Spinal cord (tissue), 10 donors: ENCODE measurements around the gene DMD. TPM values are rescaled to one million over a fixed set of nuclear protein-coding genes. Genes with fewer than 3 reads are reported as not detected.
A peak's percentile ranks its signal among the peaks of the same experiment; 100 is the strongest.

Experiments
- DNase-seq, 6 donors: peaks; one replicate each; pipeline versions ENCODE4 v3.0.0 to v3.0.0-alpha.2; 2013 to 2015; ENCODE audit warnings: low spot score in 6 of 6, low read depth in 4 of 6
- H3K27ac ChIP-seq: one replicate; pipeline ENCODE4 v1.5.1; 2013; ENCODE audit warnings: low read depth, low read length, control low read depth
- H3K27me3 ChIP-seq: one replicate; pipeline ENCODE4 v1.6.1; 2013; ENCODE audit warnings: low read length; ENCODE audit not compliant: control insufficient read depth, insufficient read depth
- H3K36me3 ChIP-seq: one replicate; pipeline ENCODE4 v1.6.1; 2013; ENCODE audit warnings: low read length; ENCODE audit not compliant: control insufficient read depth, insufficient read depth
- H3K4me1 ChIP-seq: one replicate; pipeline ENCODE4 v1.6.1; 2013; ENCODE audit warnings: low read length; ENCODE audit not compliant: control insufficient read depth, insufficient read depth
- H3K4me3 ChIP-seq: one replicate; pipeline ENCODE4 v1.5.1; 2013; ENCODE audit warnings: low read depth, low read length, control low read depth
- H3K9me3 ChIP-seq: one replicate; pipeline ENCODE4 v1.6.1; 2013; ENCODE audit warnings: low read length; ENCODE audit not compliant: control insufficient read depth, insufficient read depth
- WGBS: methylation state at CpG from one replicate; pipeline ENCODE4 v1.1.5; 2013; ENCODE audit warnings: missing lambda C conversion rate; ENCODE audit not compliant: insufficient coverage; 5-methylcytosine and 5-hydroxymethylcytosine counted together
- polyA plus RNA-seq, 2 donors: library from polyadenylated mRNA; unstranded; fragments of 120-200 nt; gene quantifications; one replicate each; pipeline ENCODE4 v1.2.1, GENCODE V29; 2013; ENCODE audit not compliant: insufficient read length in 2 of 2
- total RNA-seq, 2 donors: library from RNA; depleted of rRNA in 1 of 2; stranded (reverse); fragments of 120-200 nt in 1 of 2; fragments of >200 nt in 1 of 2; gene quantifications; one replicate each; pipeline versions ENCODE4 v1.2.3 to v1.2.4, GENCODE V29; 2013 to 2014
- donor health status: healthy.

Gene DMD
- total and polyA plus RNA-seq, 4 donors, result 28.4 to 112 (median 41.9) TPM

DNA sequence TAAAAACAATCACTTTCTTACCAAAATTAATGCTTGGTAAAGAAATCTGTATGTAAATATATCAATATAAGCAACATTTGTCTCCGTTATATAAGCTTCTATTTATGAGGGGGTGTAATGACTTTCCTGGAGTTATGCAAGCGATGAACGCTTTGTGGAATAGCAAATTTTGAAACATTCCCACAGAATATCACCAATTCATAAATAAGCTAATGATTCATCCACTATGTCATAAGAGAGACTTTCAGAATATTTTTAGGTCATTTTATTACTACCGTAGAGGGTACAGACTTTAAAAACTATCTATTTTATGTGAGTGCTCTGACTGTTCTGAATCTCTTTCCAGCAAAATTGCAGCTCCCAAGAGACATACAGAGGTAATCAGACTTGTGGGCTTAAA is 1960.0 kb downstream of the DMD start:
- H3K4me3 ChIP-seq, result no peak overlapping the region
- peak in 1 of 6 donors; percentile 35 for DNase-seq
- no peaks in the 10 kb centered on the region for H3K4me1 ChIP-seq
- no peaks in the 10 kb centered on the region for H3K36me3 ChIP-seq
- WGBS, result no CpG with 5 or more reads among the region's 4 CpGs
- H3K27me3 ChIP-seq, result no peaks in the 10 kb centered on the region
- no peaks in the 10 kb centered on the region for H3K9me3 ChIP-seq
- H3K27ac ChIP-seq, result no peak overlapping the region

DNA sequence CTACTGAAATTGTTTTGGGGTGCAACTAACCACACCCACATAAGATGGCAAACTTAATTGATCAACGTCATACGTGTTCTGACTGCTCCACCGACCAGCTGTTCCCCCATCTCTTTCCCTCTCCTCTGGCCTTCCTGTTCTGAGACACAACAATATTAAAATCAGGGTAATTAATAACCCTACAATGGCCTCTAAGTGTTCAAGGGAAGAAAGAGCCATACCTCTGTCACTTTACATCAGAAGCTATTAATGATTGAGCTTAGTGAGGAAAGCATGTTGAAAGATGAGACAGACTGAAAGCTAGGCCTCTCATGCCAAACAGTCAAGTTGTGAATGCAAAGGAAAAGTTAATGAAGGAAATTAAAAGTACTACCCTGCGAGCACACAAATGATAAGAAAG is 1965.6 kb downstream of the DMD start:
- 58% methylated on average over 2 of the region's 4 CpGs for WGBS
- DNase-seq, result no peak
- no peak overlapping the region for H3K4me3 ChIP-seq

DNA sequence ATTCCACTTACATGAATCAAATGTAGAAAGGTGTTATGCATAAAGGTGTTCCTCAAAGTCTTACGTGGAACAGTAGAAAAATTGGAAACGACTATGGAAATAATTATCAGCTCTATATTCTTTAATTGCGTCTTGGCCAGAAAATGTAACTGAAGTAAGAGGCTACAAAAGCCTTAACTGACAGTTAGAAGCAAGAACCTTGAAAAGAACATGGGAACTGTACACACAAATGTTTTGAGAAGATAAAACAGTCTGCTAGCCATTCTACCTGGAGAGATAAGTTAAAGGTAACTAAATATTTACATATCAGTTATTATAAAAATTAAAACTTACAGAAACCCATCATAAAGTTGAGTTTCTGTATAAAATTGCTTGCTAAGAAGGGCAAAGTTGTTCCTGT is 1967.5 kb downstream of the DMD start:
- H3K4me1 ChIP-seq, result no peaks in the 10 kb centered on the region
- H3K27me3 ChIP-seq, result no peaks in the 10 kb centered on the region
- H3K9me3 ChIP-seq, result no peaks in the 10 kb centered on the region
- no peak overlapping the region for H3K4me3 ChIP-seq
- H3K27ac ChIP-seq, result no peak overlapping the region
- DNase-seq, result no peak
- no CpG with 5 or more reads among the region's 3 CpGs for WGBS
- H3K36me3 ChIP-seq, result no peaks in the 10 kb centered on the region

More for the DNA sequence above, 1965.6 kb downstream of the DMD start:
- H3K27me3 ChIP-seq, result no peaks in the 10 kb centered on the region
- no peaks in the 10 kb centered on the region for H3K4me1 ChIP-seq
- no peaks in the 10 kb centered on the region for H3K36me3 ChIP-seq
- no peak overlapping the region for H3K27ac ChIP-seq
- no peaks in the 10 kb centered on the region for H3K9me3 ChIP-seq

DNA sequence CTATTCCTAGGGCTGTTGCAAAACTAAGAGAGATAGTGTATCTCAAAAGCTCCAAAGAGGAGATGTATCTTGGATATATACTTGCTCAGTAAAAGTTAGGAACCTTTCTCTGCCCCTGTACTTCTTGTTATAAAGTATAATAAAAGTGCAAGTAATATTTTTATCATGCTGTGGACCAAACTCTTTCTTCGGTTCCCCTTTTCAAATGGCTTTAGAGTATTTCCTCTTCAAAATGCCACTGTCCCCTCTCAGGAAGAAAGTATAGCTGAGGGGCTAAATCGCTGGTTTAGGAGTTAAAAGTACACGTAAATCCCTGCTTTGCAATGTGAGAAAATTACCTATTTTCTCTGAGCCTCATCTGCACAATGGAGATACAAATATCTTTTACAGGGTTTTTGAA is 1970.4 kb downstream of the DMD start:
- Histone ChIP-seq H3K4me3 (no peak overlapping the region), H3K27me3 (no peaks in the 10 kb centered on the region), H3K9me3 (no peaks in the 10 kb centered on the region), H3K27ac (no peak overlapping the region), H3K4me1 (no peaks in the 10 kb centered on the region), H3K36me3 (no peaks in the 10 kb centered on the region)
- WGBS, result no CpG with 5 or more reads among the region's 3 CpGs
- DNase-seq, result no peak

DNA sequence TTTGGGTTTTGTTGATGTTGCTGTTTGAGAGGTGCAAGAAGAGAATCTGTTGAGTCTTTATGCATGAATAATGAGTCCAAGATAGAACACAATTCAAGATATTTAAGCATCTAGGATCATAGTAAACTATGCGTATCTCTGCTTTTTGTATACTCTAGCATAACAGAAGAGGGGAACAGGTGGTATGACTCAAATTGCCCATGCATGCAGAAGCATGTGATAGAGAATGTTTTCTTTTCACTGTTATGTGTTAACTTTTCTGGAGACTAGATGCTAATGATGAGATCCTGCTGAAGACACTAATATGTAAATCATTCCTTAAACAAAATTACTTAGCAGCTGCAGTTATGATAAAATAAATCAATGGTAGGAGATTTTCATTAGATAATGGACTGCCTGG is 1974.2 kb downstream of the DMD start:
- Histone ChIP-seq H3K4me3 (no peak overlapping the region), H3K27ac (no peak overlapping the region), H3K27me3 (peaks cover 5% of the 10 kb centered on the region), H3K36me3 (no peaks in the 10 kb centered on the region), H3K9me3 (no peaks in the 10 kb centered on the region), H3K4me1 (no peaks in the 10 kb centered on the region)
- WGBS, result no CpG with 5 or more reads among the region's 1 CpG
- DNase-seq, result no peak

DNA sequence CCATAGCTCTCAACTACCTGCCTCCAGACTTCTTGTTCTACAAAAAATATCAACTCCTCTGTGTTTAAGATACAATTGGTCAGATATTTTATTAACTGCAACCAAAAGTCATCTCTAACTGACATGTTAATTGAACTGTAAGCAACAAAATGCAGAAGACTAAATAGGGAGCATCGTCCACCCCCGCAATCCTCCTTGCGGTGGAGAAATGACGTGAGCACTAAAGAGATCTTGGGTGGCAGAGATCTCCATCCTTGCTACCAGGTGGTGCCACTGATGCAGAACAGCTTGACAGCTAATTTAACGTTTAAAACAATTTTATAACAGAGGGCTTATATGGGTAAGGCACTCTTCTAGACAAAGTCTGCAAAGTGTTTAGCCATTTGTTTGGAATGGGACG is 1975.1 kb downstream of the DMD start:
- H3K36me3 ChIP-seq, result no peaks in the 10 kb centered on the region
- H3K27me3 ChIP-seq, result peaks cover 5% of the 10 kb centered on the region
- H3K4me1 ChIP-seq, result no peaks in the 10 kb centered on the region
- 77% methylated on average over 4 of the region's 6 CpGs for WGBS
- H3K4me3 ChIP-seq, result no peak overlapping the region
- no peak for DNase-seq
- H3K27ac ChIP-seq, result no peak overlapping the region
- no peaks in the 10 kb centered on the region for H3K9me3 ChIP-seq

DNA sequence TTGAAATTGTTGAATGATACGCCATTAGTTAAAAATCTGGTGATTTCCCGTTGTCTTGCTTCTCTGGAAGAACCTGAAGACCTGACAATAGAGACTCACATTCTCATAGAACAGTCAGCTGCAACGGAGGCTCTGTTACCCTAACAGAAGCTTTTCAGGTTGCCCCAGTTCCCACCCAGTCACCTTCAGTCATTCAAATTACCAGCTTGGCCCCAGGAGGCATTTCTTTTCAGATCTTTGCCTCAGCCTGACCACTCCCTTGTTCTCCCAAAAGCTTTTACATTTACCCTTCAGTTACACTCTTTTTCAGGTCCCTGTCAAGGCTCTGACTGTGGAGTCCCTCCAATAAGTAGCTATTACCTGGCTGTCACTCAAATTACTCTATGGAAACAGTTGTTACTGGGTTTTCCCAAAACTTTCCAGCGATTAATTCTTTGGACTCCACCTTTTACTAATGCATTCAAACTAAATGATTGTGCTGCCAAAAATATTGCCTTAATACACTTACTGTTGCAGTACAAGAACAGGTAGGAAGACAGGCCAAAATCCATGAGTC is 1977.3 kb downstream of the DMD start:
- Histone ChIP-seq H3K4me3 (no peak overlapping the region), H3K27ac (no peak overlapping the region), H3K4me1 (no peaks in the 10 kb centered on the region), H3K36me3 (no peaks in the 10 kb centered on the region), H3K27me3 (peaks cover 5% of the 10 kb centered on the region), H3K9me3 (no peaks in the 10 kb centered on the region)
- DNase-seq, result no peak
- 25% methylated on average over 3 of the region's 4 CpGs for WGBS

DNA sequence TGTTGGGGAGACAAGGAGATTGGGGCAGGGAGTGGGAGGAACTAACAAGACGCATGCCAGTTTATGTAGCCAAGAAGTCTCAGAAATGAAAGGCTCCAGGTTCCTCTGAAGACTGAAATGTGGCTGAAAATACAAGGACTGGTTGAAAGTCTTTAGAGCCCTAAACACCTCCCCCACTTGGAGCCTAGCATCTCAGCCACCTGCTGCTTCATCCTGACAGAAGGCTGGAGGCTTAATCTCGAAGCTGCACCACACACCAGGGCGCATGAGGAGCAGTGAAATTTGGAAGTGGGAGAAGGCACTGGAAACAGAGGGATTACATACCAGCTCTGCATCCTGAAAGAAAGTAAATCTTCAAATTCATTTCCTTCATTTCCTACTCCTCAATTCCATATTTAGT is 1978.8 kb downstream of the DMD start:
- Histone ChIP-seq H3K36me3 (no peaks in the 10 kb centered on the region), H3K9me3 (no peaks in the 10 kb centered on the region), H3K4me3 (no peak overlapping the region), H3K27ac (no peak overlapping the region), H3K4me1 (no peaks in the 10 kb centered on the region), H3K27me3 (peaks cover 5% of the 10 kb centered on the region)
- 70% methylated on average over 1 of the region's 3 CpGs for WGBS
- DNase-seq, result no peak

DNA sequence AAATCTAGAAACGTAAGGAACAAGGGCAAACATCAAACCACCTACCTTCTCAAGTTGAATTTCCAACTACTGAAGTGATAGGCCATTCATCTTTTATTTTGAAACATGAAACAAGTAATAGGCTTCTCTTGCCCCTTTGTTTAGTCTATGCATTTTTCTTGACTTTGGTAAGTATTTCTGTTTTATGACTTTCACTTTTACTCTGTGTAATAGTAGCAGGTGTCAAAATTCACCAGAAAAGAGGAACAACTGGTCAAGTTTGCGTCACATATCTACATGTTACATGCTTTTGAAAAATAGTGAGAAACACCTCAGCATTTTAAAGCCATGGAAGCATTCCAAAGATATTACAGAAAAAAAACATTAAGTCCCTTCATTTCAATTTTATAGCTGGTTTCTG is 1982.4 kb downstream of the DMD start:
- H3K36me3 ChIP-seq, result no peaks in the 10 kb centered on the region
- no peaks in the 10 kb centered on the region for H3K4me1 ChIP-seq
- 100% methylated on average over 1 of the region's 2 CpGs for WGBS
- DNase-seq, result no peak
- peaks cover 2% of the 10 kb centered on the region for H3K27me3 ChIP-seq
- H3K4me3 ChIP-seq, result no peak overlapping the region
- no peak overlapping the region for H3K27ac ChIP-seq
- no peaks in the 10 kb centered on the region for H3K9me3 ChIP-seq

DNA sequence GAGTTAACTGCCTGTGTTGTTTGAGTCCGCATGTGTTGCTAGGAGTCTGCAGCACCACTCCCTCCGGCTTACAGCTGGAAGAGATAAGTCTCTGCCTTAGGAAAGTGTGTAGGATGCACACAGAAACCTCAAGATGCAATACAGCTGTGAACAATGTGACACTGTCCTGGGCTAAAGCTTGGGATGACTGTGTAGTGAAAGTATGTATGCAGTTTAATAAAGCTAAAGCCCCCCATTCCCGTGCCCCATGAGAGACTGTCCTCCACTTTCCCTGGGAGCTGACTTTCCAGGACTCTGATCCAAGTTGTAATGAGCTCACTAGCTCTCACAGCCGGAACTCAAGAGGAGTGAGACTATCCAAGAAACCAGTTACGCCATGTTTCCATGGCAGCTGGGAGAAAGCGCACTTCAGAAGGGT is 1982.9 kb downstream of the DMD start:
- Histone ChIP-seq H3K27me3 (peaks cover 2% of the 10 kb centered on the region), H3K4me3 (no peak overlapping the region), H3K27ac (peak overlapping the region; percentile 1), H3K36me3 (no peaks in the 10 kb centered on the region), H3K9me3 (no peaks in the 10 kb centered on the region), H3K4me1 (no peaks in the 10 kb centered on the region)
- DNase-seq, result peak in 1 of 6 donors; percentile 49
- WGBS, result 75% methylated on average over 3 of the region's 6 CpGs
